ENCODE measurements around the gene ATP8B1. TPM values are rescaled to one million over a fixed set of nuclear protein-coding genes. Genes with fewer than 3 reads are reported as not detected.

The ATP8B1 gene
- total and polyA plus RNA-seq, 2 of the 8 experiments (the other 6 are each of a cell fraction or from before 2014, with no cell fraction given): 1.1 to 4.6 TPM

DNA sequence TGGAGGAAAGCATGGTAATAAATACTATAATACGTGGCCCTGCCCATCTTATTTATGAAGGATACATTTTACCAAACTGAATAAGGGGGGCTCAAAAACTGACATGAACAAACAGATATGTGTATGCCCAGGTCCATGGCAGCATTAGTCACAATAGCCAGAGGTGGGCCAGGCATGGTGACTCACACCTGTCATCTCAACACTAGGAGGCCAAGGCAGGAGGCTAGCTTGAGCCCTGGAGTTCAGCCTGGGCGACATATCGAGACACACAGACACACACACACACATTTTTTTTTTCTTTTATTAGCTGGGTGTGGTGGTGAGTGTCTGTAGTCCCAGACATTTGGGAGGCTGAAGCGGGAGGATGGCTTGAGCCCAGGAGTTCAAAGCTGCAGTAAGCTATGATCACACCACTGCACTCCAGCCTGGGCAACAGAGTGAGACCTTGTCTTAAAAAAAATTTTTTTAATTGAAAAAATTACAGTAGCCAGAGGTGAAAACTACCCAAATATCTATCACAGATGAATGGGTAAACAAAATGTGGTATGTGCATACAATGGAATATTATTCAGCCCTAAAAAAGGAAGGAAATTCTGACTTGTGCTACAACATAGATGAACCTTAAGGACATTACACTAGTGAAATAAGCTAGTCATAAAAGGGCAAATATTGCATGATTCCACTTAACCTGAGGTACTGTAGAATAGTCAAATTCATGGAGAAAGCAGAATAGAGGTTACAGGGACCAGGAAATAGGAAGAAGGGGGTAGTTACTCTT is 8.0 kb downstream of the ATP8B1 start:
- Histone ChIP-seq H3K4ac (replicated peaks; ENCODE audit: insufficient read length, low read depth, low read length) (no peak overlapping the region), H4K8ac (ENCODE audit: extremely low read depth, insufficient read depth, low read length) (no peak overlapping the region), H3K36me3 (ENCODE audit: control insufficient read depth in 2 of 4, insufficient read depth in 4 of 4, low read length in 3 of 4) (no peaks in the 10 kb centered on the region), H3K23ac (ENCODE audit: insufficient read length) (no peak overlapping the region), H3K27me3 (replicated peaks in 1 of 4; ENCODE audit: control insufficient read depth in 3 of 4, extremely low read depth in 1 of 4, insufficient read depth in 3 of 4, low read length in 3 of 4) (peaks cover 0 to 3% (median 0%) of the 10 kb centered on the region in 4 experiments; a peak in 2 of 7 replicates), H2AK5ac (ENCODE audit: low read depth, low read length) (no peak overlapping the region), H3K4me1 (replicated peaks in 1 of 4; ENCODE audit: control insufficient read depth in 3 of 4, insufficient read depth in 4 of 4, low read length in 3 of 4) (peaks cover 0 to 3% (median 0%) of the 10 kb centered on the region in 4 experiments; a peak in 1 of 7 replicates), H2BK12ac (ENCODE audit: low read depth, low read length) (no peak overlapping the region), H2BK5ac (ENCODE audit: low read depth, low read length) (no peak overlapping the region), H3K9ac (replicated peaks in 1 of 4; ENCODE audit: extremely low read depth in 1 of 4, low read depth in 3 of 4, low read length in 3 of 4) (no peak overlapping the region), H3K18ac (ENCODE audit: extremely low read depth, low read length) (no peak overlapping the region), H2BK120ac (replicated peaks; ENCODE audit: low read depth, low read length) (no peak overlapping the region), H3K23me2 (ENCODE audit: low read depth, low read length) (no peaks in the 10 kb centered on the region), H2BK15ac (ENCODE audit: low read length) (no peak overlapping the region), H4K5ac (ENCODE audit: insufficient read length, low read depth, low read length) (no peak overlapping the region), H4K91ac (replicated peaks; ENCODE audit: insufficient read length, low read length) (no peak overlapping the region), H2BK20ac (ENCODE audit: low read length) (no peak overlapping the region), H3K56ac (replicated peaks; ENCODE audit: insufficient read length, low read depth, low read length) (no peak overlapping the region), H2AFZ (ENCODE audit: low read length) (no peak overlapping the region), H4K20me1 (replicated peaks in 1 of 2; ENCODE audit: control insufficient read depth in 1 of 2, insufficient read depth in 2 of 2, low read length in 2 of 2) (no peaks in the 10 kb centered on the region), H3K9me3 (ENCODE audit: insufficient read depth in 2 of 2, low read depth in 1 of 2, low read length in 1 of 2) (no peaks in the 10 kb centered on the region), H3K27ac (ENCODE audit: low read depth, low read length) (no peak overlapping the region), H3K79me2 (ENCODE audit: control insufficient read depth in 1 of 2, insufficient read depth in 2 of 2, low read length in 2 of 2) (no peaks in the 10 kb centered on the region), H3K14ac (ENCODE audit: insufficient read length) (no peak overlapping the region), H3K4me3 (ENCODE audit: extremely low read depth in 1 of 4, insufficient read depth in 2 of 4, low read depth in 3 of 4, low read length in 4 of 4) (no peak overlapping the region), H3K4me2 (ENCODE audit: insufficient read depth in 1 of 2, low read depth in 2 of 2, low read length in 2 of 2) (no peak overlapping the region), H3K79me1 (ENCODE audit: low read depth, low read length) (no peaks in the 10 kb centered on the region)
- 86% methylated on average over 4 of the region's 4 CpGs; no CpG with 5 or more reads in 1 of the 2 experiments for WGBS, 2 experiments (ENCODE audit: extremely low coverage in 1 of 2, insufficient coverage in 1 of 2, insufficient read length in 1 of 2, insufficient replicate concordance in 2 of 2, low coverage in 1 of 2, low lambda C conversion rate in 2 of 2, missing lambda C conversion rate in 1 of 2)
- ChIA-PET POLR2A (ENCODE audit: partially characterized antibody) (interaction anchor here (1.0 kb wide), 1 partner anchor 10 kb away, joined by 5 read pairs; no protein-coding TSS in a partner anchor), CTCF (ENCODE audit: partially characterized antibody) (interaction anchor here (0.7 to 1.7 kb wide), 3 partner anchors 9 to 601 kb away, joined by 3 to 4 read pairs (median 3); no protein-coding TSS in a partner anchor)
- no peak for DNase-seq (ENCODE audit: low read depth in 1 of 2, low spot score in 2 of 2)
- no peak for FAIRE-seq
- TF ChIP-seq YY1 (IDR thresholded peaks at IDR 0.05; ENCODE audit: low read depth, low read length) (no peak), CHD1 (IDR thresholded peaks at IDR 0.05; ENCODE audit: low read depth, low read length) (no peak), ZNF274 (IDR thresholded peaks at IDR 0.05; ENCODE audit: borderline replicate concordance, extremely low read depth, low read length) (no peak), FOSL1 (IDR thresholded peaks at IDR 0.05; ENCODE audit: insufficient read depth, low read depth, low read length) (no peak), SAP30 (IDR thresholded peaks at IDR 0.05; ENCODE audit: insufficient read depth, insufficient replicate concordance, low read length) (no peak), SIRT6 (IDR thresholded peaks at IDR 0.05; ENCODE audit: low read length) (no peak), HDAC2 (IDR thresholded peaks at IDR 0.05; ENCODE audit: borderline replicate concordance in 1 of 2, low read depth in 2 of 2, low read length in 2 of 2) (no peak)

Data from H1 (cell line).